Left renal pelvis (tissue), 4 donors: ENCODE results near the gene BGN. TPM values are rescaled to one million over a fixed set of nuclear protein-coding genes. Genes with fewer than 3 reads are reported as not detected.

Experiments used
- DNase-seq, 4 donors: peaks; one replicate each; pipeline ENCODE4 v3.0.0-alpha.2; 2013; ENCODE audit warnings: low read depth in 4 of 4, low spot score in 3 of 4
- polyA plus RNA-seq, 4 donors: library from polyadenylated mRNA; unstranded; fragments of 120-200 nt; gene quantifications; one replicate each; pipeline ENCODE4 v1.2.1, GENCODE V29; 2013; ENCODE audit not compliant: insufficient read length in 4 of 4

The BGN gene
- 100 to 1,000 TPM; 114 to 218 (median 181) TPM for polyA plus RNA-seq

- no peak for DNase-seq
These were observed at the start of gene BGN for GRCh38 chrX:153494541-153495361. Gene BGN, plus strand, starts transcription at chrX:153494980. Its CDS starts 9,652 bp downstream, at chrX:153504632.

- DNase-seq, result no peak
These were observed 49.5 kb upstream of the BGN start for GRCh38 chrX:153445106-153445855.

GRCh38 chrX:153445856-153446635 is 48.7 kb upstream of the BGN start, which contains the start of gene TREX2:
Gene TREX2, minus strand, starts transcription at chrX:153446056. Its CDS starts 626 bp downstream, at chrX:153445430.
- DNase-seq, result no peak

- no peak for DNase-seq
These were observed 48.2 kb upstream of the BGN start for GRCh38 chrX:153446636-153446936.

DNA sequence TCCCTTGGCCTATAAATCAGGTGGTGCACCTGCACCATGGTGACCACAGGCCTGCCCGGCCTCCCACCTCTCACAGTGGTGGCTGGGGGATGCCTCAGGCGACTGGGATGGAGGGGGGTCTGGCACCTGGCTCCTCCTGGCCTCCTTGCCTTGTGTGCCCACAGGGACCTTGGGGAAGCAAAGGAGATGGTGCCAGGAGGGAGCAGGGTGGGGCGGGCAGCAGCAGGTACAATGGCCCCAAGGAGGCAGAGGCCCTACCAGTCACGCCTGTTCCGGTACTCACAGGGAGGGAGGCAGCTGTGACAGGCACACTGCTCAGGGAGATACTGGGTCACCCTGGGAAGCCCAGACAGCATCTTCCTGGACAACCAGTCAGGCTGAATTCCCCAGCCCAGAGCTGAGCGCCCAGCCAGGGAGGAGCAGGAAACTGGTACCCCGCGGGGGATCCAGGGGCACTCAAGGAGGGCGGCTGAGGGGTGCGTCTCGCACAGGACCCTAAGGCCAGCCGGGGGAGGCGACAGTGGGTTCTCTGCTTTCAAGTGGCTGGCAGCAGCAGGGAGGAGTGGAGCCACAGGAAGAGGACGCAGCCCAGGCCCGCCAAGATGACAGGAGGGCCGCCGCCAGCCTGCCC is 47.7 kb upstream of the BGN start:
- no peak for DNase-seq

DNA sequence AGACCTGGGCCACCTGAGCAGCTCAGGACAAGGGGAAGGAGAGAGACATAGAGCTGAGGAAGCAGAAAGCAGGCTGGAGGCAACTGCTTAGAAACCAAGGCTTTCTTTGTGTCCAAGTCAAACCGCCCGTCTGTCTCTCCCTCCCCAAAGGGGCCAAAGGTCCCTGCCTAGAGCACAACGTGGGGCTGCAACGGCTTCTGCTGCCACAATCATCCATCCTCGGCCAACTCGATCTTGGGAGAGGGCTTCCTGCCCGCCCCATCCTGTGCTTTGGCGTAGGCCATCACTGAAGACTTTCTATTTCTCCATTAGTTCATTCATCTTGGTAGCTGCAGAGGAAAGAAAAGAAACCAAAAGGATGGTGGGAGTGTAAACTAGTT is 47.2 kb upstream of the BGN start:
- DNase-seq, result no peak

GRCh38 chrX:153448556-153449367 is 46.0 kb upstream of the BGN start:
- DNase-seq, result no peak

DNA sequence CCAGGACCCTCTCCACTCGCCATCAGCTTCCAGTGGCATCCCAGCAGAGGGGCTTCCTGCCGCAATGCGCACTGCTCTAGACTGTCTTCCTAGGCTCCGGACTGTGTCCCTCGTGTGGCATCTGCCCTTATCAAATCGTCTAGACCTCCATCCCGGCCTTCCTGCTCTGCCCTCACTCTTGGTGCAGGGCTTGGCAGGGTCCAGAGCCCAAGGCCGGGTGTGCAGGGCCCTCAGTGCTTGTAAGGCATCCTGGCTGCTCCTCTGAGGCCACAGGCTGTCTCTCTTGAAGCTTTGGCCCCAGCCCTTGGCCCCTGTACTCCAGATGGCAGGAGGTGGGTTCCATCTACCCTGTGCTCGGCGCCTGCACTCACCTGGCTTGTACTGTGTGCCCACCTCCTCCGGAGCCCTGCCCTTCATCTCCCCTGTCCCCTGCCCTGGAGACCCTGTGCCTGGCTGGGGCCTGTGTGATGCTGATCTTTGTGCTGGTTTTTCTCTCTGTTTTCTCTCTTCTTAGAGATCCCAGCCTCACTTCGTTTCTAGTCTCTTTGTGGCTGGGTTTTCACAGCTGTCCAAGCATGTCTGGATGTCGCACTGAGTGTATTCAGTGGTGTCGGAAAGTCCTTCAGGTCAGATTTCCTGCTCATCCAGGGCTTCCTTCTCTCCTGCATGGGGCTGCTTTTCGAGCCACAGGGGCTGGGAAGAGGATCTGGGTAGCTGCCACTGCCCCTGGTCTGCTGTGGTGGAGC is 45.2 kb upstream of the BGN start:
- no peak for DNase-seq

DNA sequence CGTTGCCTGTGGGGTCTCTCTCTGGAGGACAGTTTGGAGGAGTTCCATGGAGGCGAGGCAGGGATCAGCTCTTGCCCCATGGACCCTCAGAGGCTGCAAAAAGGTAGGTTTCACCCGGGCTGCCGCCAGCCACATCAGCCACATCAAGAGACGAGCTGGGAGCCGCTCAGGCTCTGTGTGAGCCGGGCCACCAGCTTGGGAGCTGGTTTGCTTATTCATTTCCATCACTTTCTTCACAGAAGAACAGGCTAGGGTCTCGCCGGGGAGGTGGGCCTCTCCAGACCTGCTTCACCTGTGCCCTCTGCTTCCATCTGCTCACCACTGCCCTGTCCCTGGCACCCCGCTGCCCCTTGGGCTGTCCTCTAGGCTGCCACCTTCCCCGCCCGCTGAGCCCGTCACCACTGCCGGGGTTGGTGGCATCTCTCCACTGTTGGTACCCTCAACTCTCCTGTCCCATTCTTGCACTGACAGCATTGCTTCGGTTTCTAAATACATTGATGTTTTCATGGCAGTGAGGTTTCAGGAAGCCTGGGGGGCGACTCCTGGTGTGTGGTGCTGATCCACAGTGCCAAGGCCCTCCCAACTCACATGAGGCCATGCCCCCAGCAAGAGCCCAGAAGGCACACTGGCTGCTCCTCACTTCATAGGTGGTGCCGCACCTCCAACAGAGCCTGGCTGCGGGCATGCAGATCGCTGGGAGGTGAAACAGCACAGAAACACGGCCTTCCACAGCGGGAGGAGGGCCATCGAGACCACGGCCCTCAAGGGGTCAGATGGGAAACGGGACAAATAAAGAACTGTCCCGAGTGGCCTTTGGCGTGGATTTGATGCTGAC is 44.4 kb upstream of the BGN start:
- no peak for DNase-seq

DNA sequence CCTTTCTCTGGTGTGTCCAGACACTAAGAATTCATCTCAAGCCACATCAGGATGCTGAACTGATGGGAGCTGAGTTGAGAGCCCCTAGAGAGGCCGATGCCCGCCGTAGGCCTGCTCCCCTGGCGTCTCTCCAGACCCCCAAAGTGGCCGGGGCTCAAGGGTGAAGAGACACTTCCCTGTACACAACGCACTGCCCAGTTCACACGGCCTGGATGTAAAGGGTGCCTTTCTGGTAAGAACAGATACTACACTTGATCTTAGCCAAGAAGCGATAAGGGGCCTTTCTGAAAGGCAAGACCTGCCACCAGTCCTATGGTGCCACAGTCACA is 43.9 kb upstream of the BGN start:
- DNase-seq, result no peak

GRCh38 chrX:153454901-153455550 is 39.8 kb upstream of the BGN start:
- no peak for DNase-seq

GRCh38 chrX:153455571-153455970 is 39.2 kb upstream of the BGN start:
- DNase-seq, result no peak

GRCh38 chrX:153456161-153456560 is 38.6 kb upstream of the BGN start:
- DNase-seq, result no peak

DNA sequence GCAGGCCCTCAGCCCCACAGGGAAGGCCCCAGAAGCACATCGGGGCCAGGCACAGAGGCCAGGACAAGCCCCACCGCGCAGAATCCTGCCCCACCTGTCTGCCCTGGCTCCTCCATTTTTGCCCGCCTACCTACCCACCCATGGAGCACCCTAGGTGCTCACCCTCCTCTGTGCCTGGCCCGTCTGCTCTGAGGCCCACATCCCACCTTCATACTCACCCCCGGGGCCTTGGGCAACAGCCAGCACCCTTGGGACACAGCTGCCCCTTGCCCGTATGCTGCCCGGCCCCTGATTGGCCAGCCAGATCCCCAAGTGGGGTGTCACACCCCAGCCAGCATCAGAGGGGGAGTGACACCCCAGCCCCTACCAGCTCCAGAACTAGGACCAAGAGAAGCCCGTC is 38.1 kb upstream of the BGN start:
- no peak for DNase-seq

DNA sequence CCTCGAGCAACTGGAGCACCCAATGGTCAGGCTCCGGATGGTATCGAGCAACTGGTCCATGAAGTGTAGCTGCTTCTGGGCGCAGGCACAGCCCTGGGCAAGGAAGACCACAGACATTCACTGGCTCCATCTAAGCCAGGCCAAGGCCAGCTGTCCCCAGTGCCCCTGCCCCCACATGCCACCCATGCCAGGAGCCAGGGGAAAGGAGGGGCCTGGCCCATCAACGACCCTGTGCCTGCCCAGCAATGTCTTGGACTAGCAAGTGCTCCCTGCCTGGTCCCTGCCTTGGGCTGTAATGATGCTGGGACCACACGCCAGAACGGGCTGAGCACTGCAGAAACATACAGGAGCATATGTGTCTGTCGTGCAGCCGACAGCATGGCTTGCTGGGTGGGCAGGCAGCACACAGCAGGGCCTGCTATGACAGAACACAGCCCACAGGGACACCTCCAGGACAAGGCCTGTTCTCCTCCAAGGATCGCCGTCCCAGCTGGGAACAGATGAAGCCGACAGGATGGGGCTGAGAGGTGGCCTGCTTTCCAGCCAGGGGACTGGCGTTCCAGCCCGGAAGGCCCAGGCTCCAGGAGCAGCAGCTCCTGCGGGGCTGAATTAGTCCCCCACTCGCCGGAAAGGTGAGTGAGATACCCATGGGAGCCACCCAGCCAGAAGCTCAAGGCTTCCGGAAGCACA is 37.5 kb upstream of the BGN start:
- DNase-seq, result no peak

GRCh38 chrX:153457827-153458466 is 36.8 kb upstream of the BGN start:
- no peak for DNase-seq

DNA sequence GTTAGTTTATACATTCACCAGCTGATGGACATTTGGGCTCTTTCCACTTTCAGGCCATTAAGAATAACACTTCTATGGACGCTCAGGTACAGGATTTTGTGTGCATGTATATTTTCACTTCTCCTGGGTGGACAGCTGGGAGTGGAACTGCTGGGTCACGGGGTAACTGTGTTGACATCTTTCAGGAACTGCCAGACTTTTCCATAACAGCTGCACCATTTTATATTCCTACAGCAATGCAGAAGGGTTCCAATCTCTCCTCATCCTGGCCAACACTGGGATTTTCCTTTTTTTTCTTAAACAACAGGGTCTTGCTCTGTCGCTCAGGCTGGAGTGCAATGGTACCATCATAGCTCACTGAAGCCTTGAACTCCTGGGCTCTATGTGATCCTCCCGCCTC is 36.3 kb upstream of the BGN start:
- no peak for DNase-seq
